ENCODE data around the gene PRDM16.

- TF ChIP-seq CTCF (IDR thresholded peaks at IDR 0.05; ENCODE audit: insufficient read depth, low read depth, low read length), result no peak
- TF ChIP-seq EZH2 (IDR thresholded peaks at IDR 0.05; ENCODE audit: insufficient read depth, low read length), result no peak
Measured at GRCh38 chr1:3078871-3079270, 9.9 kb downstream of the PRDM16 start.

All from astrocyte (in vitro differentiated cells and primary cell).